ENCODE measurements around the gene SELENOV. TPM values are rescaled to one million over a fixed set of nuclear protein-coding genes. Genes with fewer than 3 reads are reported as not detected.
A peak's percentile ranks its signal among the peaks of the same experiment; 100 is the strongest.
"Not testable (repeated sequence)": the region's sequence is repeated elsewhere in the genome, so short reads cannot be mapped to it uniquely, and the experiment has no call there.

Gene SELENOV
- total RNA-seq, 1 donor from 2014 or later = not detected

DNA sequence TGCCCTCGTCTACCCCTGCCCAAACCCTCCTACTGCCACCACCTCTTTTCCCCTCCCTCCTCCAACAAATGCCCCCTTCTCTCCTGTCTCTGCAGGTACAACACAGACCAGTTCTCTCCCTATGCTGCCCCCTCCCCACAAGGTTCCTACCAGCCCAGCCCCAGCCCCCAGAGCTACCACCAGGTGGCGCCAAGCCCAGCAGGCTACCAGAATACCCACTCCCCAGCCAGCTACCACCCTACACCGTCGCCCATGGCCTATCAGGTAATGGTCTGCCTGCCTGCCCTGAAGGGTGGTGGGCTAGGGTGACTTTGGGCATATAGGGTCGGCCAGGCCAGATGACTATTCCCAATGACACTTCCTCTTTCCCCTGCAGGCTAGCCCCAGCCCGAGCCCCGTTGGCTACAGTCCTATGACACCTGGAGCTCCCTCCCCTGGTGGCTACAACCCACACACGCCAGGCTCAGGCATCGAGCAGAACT, 40.8 kb upstream of the SELENOV start:
- Mint-ChIP-seq H3K4me1 (ENCODE audit: low read depth) (no peaks in the 10 kb centered on the region), H3K4me3 (ENCODE audit: unreplicated experiment) (no peak overlapping the region), H3K9me3 (ENCODE audit: low read depth) (no peaks in the 10 kb centered on the region), H3K36me3 (ENCODE audit: low read depth) (peaks cover 37% of the 10 kb centered on the region), H3K27me3 (ENCODE audit: low read depth) (no peaks in the 10 kb centered on the region), H3K27ac (ENCODE audit: unreplicated experiment) (no peak overlapping the region)
- TF ChIP-seq CTCF (IDR thresholded peaks at IDR 0.05) = peak; percentile 87
- no peak for DNase-seq (ENCODE audit: low spot score)

DNA sequence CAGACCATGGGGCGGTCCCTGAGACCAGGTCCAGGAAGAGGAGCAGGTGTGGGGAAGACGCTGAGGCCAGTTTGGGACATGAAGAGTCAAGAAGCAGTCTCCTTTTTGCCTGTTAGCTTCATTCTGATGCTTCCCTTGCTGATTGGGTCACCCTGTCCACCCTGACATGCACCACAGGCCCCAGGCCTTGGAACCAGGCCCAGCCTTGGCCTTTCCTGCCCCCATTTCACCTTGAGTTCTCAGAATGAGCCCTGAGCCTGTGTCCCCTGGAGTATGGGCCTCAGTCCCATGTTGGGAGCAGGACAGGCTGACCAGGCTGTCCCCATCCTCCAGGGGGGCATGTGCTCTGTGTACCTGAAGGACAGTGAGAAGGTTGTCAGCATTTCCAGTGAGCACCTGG, 39.2 kb upstream of the SELENOV start:
- H3K9me3 Mint-ChIP-seq (ENCODE audit: low read depth) = no peaks in the 10 kb centered on the region
- H3K4me1 Mint-ChIP-seq (ENCODE audit: low read depth) = peaks cover 10% of the 10 kb centered on the region
- H3K27ac Mint-ChIP-seq (ENCODE audit: unreplicated experiment) = no peak overlapping the region
- no peak for DNase-seq (ENCODE audit: low spot score)
- no peak for TF ChIP-seq CTCF (IDR thresholded peaks at IDR 0.05)
- H3K27me3 Mint-ChIP-seq (ENCODE audit: low read depth) = no peaks in the 10 kb centered on the region
- H3K36me3 Mint-ChIP-seq (ENCODE audit: low read depth) = peaks cover 25% of the 10 kb centered on the region
- H3K4me3 Mint-ChIP-seq (ENCODE audit: unreplicated experiment) = no peak overlapping the region

- Mint-ChIP-seq H3K4me1 (ENCODE audit: low read depth) (peaks cover 21% of the 10 kb centered on the region), H3K36me3 (ENCODE audit: low read depth) (peaks cover 12% of the 10 kb centered on the region), H3K27ac (ENCODE audit: unreplicated experiment) (peak overlapping the region; percentile 97)
- not testable (repeated sequence) for H3K9me3 Mint-ChIP-seq (ENCODE audit: low read depth); DNase-seq (ENCODE audit: low spot score); H3K27me3 Mint-ChIP-seq (ENCODE audit: low read depth); H3K4me3 Mint-ChIP-seq (ENCODE audit: unreplicated experiment)
These were observed 35.6 kb upstream of the SELENOV start for GRCh38 chr19:39479319-39479801.

DNA sequence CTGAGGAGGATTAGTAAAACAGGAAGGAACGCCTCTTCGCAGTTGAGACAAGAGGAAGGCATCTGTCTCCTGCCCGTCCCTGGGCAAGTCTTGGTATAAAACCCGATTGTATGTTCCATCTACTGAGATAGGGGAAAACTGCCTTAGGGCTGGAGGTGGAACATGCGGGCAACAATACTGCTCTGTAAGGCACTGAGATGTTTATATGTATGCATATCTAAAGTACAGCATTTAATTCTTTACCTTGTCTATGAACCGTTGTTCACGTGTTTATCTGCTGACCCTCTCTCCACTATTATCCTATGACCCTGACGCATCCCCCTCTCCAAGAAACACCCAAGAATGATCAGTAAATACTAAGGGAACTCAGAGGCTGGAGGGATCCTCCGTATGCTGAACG, 35.0 kb upstream of the SELENOV start:
- peak overlapping the region; percentile 90 for H3K4me3 Mint-ChIP-seq (ENCODE audit: unreplicated experiment)
- TF ChIP-seq CTCF (IDR thresholded peaks at IDR 0.05) = no peak

DNA sequence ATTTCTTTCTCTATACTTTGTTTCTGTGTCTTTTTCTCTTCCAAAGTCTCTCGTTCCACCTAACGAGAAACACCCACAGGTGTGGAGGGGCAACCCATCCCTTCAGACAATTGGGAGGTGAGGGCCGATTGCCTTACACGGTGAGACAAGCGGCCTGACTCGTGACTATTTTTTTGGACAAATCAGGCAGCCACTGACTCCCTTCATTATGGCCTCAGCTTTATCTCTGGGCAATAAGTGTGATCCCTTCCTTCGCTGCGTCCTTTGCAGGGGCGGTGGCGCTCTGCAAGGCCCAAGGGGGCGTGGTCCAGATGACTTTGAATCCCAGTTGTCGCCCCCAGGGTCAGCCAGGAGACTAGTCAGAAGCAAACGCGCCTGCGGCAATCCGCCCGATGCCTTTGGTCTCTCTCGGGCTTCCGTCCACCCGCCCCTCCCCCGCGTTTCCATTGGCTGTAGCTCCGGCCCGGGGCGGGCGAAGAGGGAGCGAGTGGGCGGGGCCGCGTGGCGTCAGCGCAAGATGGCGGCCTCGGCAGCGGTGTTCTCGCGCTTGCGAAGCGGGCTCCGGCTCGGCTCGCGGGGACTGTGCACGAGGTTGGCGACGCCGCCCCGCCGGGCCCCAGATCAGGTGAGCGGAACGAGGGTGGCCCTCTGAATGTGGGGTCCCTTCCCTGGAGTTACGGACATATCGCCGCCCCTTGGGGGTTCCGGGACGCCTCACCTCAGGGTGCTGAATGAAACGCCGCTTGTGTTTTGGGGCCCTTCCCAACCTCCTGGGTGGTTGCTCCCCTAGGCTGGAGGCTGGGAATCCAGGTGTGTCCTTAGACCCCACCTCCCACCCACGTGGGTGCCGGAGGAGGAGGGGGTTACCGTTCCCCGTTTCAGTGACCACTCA, 34.4 kb upstream of the SELENOV start, which contains the start of gene TIMM50:
Gene TIMM50, plus strand, starts transcription at position 502 of the 892 bp plus-strand sequence. Its CDS starts 16 bp downstream, at position 518.
- no peak for TF ChIP-seq CTCF (IDR thresholded peaks at IDR 0.05)
- H3K4me1 Mint-ChIP-seq (ENCODE audit: low read depth) = peaks cover 21% of the 10 kb centered on the region
- peaks cover 6% of the 10 kb centered on the region for H3K36me3 Mint-ChIP-seq (ENCODE audit: low read depth)
- H3K9me3 Mint-ChIP-seq (ENCODE audit: low read depth) = no peaks in the 10 kb centered on the region
- no peaks in the 10 kb centered on the region for H3K27me3 Mint-ChIP-seq (ENCODE audit: low read depth)
- peak within 1 kb of the TSS; percentile 90 for H3K4me3 Mint-ChIP-seq (ENCODE audit: unreplicated experiment)
- peak within 1 kb of the TSS; percentile 97 for H3K27ac Mint-ChIP-seq (ENCODE audit: unreplicated experiment)
- DNase-seq (ENCODE audit: low spot score) = peak; percentile 98

More for the DNA sequence above, 35.0 kb upstream of the SELENOV start:
- DNase-seq (ENCODE audit: low spot score) = no peak
- Mint-ChIP-seq H3K27me3 (ENCODE audit: low read depth) (no peaks in the 10 kb centered on the region), H3K27ac (ENCODE audit: unreplicated experiment) (peak overlapping the region; percentile 97), H3K4me1 (ENCODE audit: low read depth) (peaks cover 21% of the 10 kb centered on the region), H3K36me3 (ENCODE audit: low read depth) (peaks cover 9% of the 10 kb centered on the region), H3K9me3 (ENCODE audit: low read depth) (no peaks in the 10 kb centered on the region)

Data from chondrocyte (in vitro differentiated cells).